Measurements from ENCODE around the gene USP36.

The USP36 gene

DNA sequence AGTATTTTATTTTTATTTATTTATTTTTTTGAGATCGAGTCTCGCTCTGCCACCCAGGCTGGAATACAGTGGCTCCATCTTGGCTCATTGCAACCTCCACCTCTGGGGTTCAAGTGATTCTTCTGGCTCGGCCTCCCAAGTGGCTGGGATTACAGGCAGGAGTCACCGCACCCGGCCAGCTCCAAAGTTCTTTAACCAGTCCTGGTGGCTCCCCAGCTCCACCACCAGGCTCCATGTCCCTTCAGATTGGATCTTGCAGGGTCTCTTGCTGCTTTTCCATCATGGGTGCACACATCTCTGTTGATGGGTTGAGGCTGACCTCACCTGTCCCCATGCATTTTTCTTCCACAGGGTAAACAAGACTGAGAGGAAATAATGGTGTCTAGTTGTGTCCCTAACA lies 8.4 kb upstream of the USP36 start:
- H3K27ac ChIP-seq (ENCODE audit: low read length): no peak overlapping the region
- TF ChIP-seq, protein P1, sequence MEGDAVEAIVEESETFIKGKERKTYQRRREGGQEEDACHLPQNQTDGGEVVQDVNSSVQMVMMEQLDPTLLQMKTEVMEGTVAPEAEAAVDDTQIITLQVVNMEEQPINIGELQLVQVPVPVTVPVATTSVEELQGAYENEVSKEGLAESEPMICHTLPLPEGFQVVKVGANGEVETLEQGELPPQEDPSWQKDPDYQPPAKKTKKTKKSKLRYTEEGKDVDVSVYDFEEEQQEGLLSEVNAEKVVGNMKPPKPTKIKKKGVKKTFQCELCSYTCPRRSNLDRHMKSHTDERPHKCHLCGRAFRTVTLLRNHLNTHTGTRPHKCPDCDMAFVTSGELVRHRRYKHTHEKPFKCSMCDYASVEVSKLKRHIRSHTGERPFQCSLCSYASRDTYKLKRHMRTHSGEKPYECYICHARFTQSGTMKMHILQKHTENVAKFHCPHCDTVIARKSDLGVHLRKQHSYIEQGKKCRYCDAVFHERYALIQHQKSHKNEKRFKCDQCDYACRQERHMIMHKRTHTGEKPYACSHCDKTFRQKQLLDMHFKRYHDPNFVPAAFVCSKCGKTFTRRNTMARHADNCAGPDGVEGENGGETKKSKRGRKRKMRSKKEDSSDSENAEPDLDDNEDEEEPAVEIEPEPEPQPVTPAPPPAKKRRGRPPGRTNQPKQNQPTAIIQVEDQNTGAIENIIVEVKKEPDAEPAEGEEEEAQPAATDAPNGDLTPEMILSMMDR (IDR thresholded peaks at IDR 0.05; ENCODE audit: low read depth, low read length): no peak
- TF ChIP-seq EZH2phosphoT487 (IDR thresholded peaks at IDR 0.05; ENCODE audit: low read depth): no peak
- H3K4me1 ChIP-seq (ENCODE audit: low read length): no peaks in the 10 kb centered on the region
- H3K9ac ChIP-seq (ENCODE audit: low read length): no peak overlapping the region
- no peaks in the 10 kb centered on the region for H3K9me3 ChIP-seq (ENCODE audit: insufficient read depth, low read length)
- no peaks in the 10 kb centered on the region for H3K36me3 ChIP-seq (replicated peaks; ENCODE audit: low read depth, low read length)
- no peak overlapping the region for H3K4me2 ChIP-seq (ENCODE audit: low read length)
- H3K4me3 ChIP-seq (ENCODE audit: low read length): no peak overlapping the region
- H4K20me1 ChIP-seq (ENCODE audit: insufficient read depth, low read length): no peaks in the 10 kb centered on the region
- H3K27me3 ChIP-seq (ENCODE audit: low read depth, low read length): 0 out of 2 replicates have a peak, but pooled peaks cover 2% of the 10 kb centered on the region
- no peaks in the 10 kb centered on the region for H3K79me2 ChIP-seq (ENCODE audit: low read length)
- no peak overlapping the region for H2AFZ ChIP-seq (ENCODE audit: low read depth, low read length)

- H2AFZ ChIP-seq (ENCODE audit: low read depth, low read length): no peak overlapping the region
- H3K4me2 ChIP-seq (ENCODE audit: low read length): no peak overlapping the region
- no peaks in the 10 kb centered on the region for H4K20me1 ChIP-seq (ENCODE audit: insufficient read depth, low read length)
- H3K27me3 ChIP-seq (ENCODE audit: low read depth, low read length): no peaks in the 10 kb centered on the region
- no peaks in the 10 kb centered on the region for H3K9me3 ChIP-seq (ENCODE audit: insufficient read depth, low read length)
- TF ChIP-seq, protein P1 (IDR thresholded peaks at IDR 0.05; ENCODE audit: low read depth, low read length): no peak
- no peak for TF ChIP-seq EZH2phosphoT487 (IDR thresholded peaks at IDR 0.05; ENCODE audit: low read depth)
- no peaks in the 10 kb centered on the region for H3K36me3 ChIP-seq (replicated peaks; ENCODE audit: low read depth, low read length)
- no peak overlapping the region for H3K27ac ChIP-seq (ENCODE audit: low read length)
- H3K9ac ChIP-seq (ENCODE audit: low read length): no peak overlapping the region
- no peak overlapping the region for H3K4me3 ChIP-seq (ENCODE audit: low read length)
- H3K4me1 ChIP-seq (ENCODE audit: low read length): 0 out of 2 replicates have a peak, but pooled peaks cover 2% of the 10 kb centered on the region
- H3K79me2 ChIP-seq (ENCODE audit: low read length): no peaks in the 10 kb centered on the region
These were observed 6.4 kb upstream of the USP36 start for GRCh38 chr17:78847052-78847451.

DNA sequence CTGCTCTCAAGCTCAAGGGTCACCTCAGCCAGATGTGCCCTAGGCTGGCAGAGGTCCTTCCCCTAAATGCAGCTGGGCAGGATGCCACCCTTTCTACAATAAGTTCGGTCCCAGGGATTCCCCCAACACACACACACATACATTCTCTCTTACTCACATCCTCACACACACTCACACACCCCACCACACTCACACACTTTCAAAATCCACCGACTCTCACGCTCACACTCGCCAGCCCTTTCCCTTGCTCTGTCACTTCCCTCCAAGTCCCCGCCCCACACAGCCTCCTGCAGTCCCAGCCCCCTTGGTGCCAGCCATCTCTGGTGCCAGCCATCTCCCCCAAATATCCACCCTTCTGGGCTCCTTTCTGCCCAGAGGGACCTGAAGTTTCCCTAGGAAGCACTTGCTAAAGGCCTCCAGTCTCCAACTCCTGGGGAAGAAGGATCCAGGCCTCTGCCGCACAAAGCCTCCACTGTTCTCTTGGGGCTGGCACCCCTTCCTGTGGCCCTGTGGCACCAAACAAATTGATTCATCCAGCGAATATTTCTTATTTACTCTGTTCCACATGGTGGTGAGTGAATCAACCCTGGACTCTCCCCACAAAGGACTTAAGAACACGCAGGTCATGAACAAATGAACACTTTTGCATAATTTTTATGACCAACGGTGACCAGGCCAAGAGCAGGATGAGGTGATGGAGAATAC lies 3.8 kb upstream of the USP36 start:
- H3K4me3 ChIP-seq (ENCODE audit: low read length): no peak overlapping the region
- peaks cover 4% of the 10 kb centered on the region for H4K20me1 ChIP-seq (ENCODE audit: insufficient read depth, low read length)
- H3K36me3 ChIP-seq (replicated peaks; ENCODE audit: low read depth, low read length): no peaks in the 10 kb centered on the region
- no peaks in the 10 kb centered on the region for H3K9me3 ChIP-seq (ENCODE audit: insufficient read depth, low read length)
- peaks cover 19% of the 10 kb centered on the region for H3K79me2 ChIP-seq (ENCODE audit: low read length)
- H3K4me2 ChIP-seq (ENCODE audit: low read length): no peak overlapping the region
- no peak overlapping the region for H3K27ac ChIP-seq (ENCODE audit: low read length)
- TF ChIP-seq EZH2phosphoT487 (IDR thresholded peaks at IDR 0.05; ENCODE audit: low read depth): no peak
- TF ChIP-seq, protein P1 (IDR thresholded peaks at IDR 0.05; ENCODE audit: low read depth, low read length): no peak
- no peak overlapping the region for H2AFZ ChIP-seq (ENCODE audit: low read depth, low read length)
- no peak overlapping the region for H3K9ac ChIP-seq (ENCODE audit: low read length)
- no peaks in the 10 kb centered on the region for H3K27me3 ChIP-seq (ENCODE audit: low read depth, low read length)
- H3K4me1 ChIP-seq (ENCODE audit: low read length): peaks cover 7% of the 10 kb centered on the region

DNA sequence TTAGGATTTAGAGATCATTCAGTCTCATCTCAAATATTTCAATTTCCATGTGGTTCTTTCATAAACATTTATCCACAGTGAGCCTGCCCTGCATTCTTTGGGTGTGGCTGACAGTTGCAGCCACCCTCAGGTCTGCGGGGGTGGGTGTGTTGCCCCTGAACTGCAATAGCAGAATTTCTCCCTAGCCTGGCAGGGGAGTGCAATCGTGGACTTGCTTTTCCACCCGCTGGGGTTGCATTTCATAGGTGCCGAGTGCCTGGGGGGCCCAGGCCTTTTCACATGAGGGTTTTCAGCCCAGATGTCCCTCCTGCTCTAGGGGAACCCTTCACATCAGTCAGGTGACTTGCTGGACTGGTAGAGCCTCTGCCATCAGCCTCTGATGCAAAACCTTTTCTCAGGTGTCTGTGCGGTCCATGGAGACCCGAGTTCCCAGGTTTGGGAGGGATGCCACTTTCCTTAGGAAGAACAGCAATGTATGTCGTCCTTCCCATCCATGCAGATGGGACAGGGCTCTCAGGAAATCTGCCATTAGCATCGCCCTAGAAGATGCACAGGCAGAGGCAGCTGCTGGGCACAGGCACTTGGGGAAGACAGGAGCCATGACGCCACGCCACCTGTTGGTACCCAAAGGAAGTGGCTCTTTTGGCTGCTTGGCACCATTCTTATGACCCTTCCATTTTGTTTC lies 2.4 kb upstream of the USP36 start:
- Histone ChIP-seq H3K4me3 (ENCODE audit: low read length) (no peak overlapping the region), H3K9ac (ENCODE audit: low read length) (no peak overlapping the region), H3K27ac (ENCODE audit: low read length) (no peak overlapping the region), H3K27me3 (ENCODE audit: low read depth, low read length) (no peaks in the 10 kb centered on the region), H3K4me1 (ENCODE audit: low read length) (peaks cover 17% of the 10 kb centered on the region), H3K4me2 (ENCODE audit: low read length) (no peak overlapping the region), H3K9me3 (ENCODE audit: insufficient read depth, low read length) (no peaks in the 10 kb centered on the region), H3K79me2 (ENCODE audit: low read length) (peaks cover 34% of the 10 kb centered on the region), H3K36me3 (replicated peaks; ENCODE audit: low read depth, low read length) (peaks cover 3% of the 10 kb centered on the region), H4K20me1 (ENCODE audit: insufficient read depth, low read length) (peaks cover 15% of the 10 kb centered on the region), H2AFZ (ENCODE audit: low read depth, low read length) (no peak overlapping the region)
- TF ChIP-seq EZH2phosphoT487 (IDR thresholded peaks at IDR 0.05; ENCODE audit: low read depth): no peak
- TF ChIP-seq, protein P1 (IDR thresholded peaks at IDR 0.05; ENCODE audit: low read depth, low read length): peak; percentile 67
